Muscle layer of colon (tissue), 2 donors: ENCODE results near the gene FSCN2.
A peak's percentile ranks its signal among the peaks of the same experiment; 100 is the strongest.

Source experiments
- H3K27ac ChIP-seq: one replicate; pipeline ENCODE4 v1.7.0; 2013; ENCODE audit warnings: low read depth, mild to moderate bottlenecking, low read length, moderate library complexity
- H3K27me3 ChIP-seq, 2 donors: one replicate each; pipeline ENCODE4 v1.7.0; 2013; ENCODE audit warnings: low read length in 2 of 2, mild to moderate bottlenecking in 2 of 2; ENCODE audit not compliant: insufficient read depth in 2 of 2, control insufficient read depth in 1 of 2
- H3K36me3 ChIP-seq: one replicate; pipeline ENCODE4 v1.7.0; 2013; ENCODE audit warnings: mild to moderate bottlenecking, low read length; ENCODE audit not compliant: insufficient read depth
- H3K4me1 ChIP-seq: one replicate; pipeline ENCODE4 v1.7.0; 2013; ENCODE audit warnings: mild to moderate bottlenecking, low read length; ENCODE audit not compliant: insufficient read depth
- H3K4me3 ChIP-seq, 2 donors: one replicate each; pipeline ENCODE4 v1.7.0; 2013; ENCODE audit warnings: low read length in 2 of 2, low read depth in 1 of 2, mild to moderate bottlenecking in 1 of 2, moderate library complexity in 1 of 2
- H3K9ac ChIP-seq: one replicate; pipeline ENCODE4 v1.7.0; 2013; ENCODE audit warnings: low read length
- H3K9me3 ChIP-seq: one replicate; pipeline ENCODE4 v1.7.0; 2013; ENCODE audit warnings: mild to moderate bottlenecking, low read length
- donor health status: abdominal sarcoma.
- donor health status: Adenocarcinoma of cecum.

FSCN2 gene

DNA sequence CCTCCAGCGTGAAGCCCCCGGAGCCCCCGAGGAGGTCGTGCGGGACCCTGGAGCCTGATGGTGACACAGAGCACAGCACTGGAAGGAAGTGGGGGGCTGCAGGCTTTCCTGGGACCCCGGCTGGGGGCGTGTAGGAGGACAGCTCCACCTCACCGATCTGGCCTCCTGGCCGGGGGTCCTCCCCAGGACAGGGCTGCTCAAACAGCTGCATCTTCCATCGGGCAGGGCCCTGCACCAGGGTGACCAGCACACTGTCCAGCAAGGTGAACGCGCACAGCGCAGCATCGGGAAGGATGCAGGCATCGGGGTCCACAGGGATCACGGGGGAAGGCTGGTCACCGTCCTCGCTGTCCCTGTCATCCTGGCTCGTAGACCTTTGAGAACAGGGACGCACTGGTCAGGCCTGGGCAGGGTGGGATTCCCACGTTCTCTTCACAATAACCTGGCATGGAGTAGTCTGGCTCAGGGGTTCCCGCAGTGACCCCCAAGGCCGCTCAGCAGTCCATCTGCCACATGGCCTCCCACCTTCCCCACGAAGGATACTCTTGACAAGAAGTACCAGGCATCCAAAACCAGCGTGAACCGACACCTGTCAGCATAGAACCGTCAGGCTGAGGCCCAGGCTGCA is 22.8 kb downstream of the FSCN2 start:
- H3K36me3 ChIP-seq, result peaks cover 27% of the 10 kb centered on the region
- peaks cover 24% of the 10 kb centered on the region for H3K4me1 ChIP-seq
- H3K4me3 ChIP-seq, result peak overlapping the region; percentile 74 to 100
- no peaks in the 10 kb centered on the region for H3K9me3 ChIP-seq
- H3K9ac ChIP-seq, result no peak overlapping the region
- H3K27ac ChIP-seq, result no peak overlapping the region
- H3K27me3 ChIP-seq, result no peaks in the 10 kb centered on the region

DNA sequence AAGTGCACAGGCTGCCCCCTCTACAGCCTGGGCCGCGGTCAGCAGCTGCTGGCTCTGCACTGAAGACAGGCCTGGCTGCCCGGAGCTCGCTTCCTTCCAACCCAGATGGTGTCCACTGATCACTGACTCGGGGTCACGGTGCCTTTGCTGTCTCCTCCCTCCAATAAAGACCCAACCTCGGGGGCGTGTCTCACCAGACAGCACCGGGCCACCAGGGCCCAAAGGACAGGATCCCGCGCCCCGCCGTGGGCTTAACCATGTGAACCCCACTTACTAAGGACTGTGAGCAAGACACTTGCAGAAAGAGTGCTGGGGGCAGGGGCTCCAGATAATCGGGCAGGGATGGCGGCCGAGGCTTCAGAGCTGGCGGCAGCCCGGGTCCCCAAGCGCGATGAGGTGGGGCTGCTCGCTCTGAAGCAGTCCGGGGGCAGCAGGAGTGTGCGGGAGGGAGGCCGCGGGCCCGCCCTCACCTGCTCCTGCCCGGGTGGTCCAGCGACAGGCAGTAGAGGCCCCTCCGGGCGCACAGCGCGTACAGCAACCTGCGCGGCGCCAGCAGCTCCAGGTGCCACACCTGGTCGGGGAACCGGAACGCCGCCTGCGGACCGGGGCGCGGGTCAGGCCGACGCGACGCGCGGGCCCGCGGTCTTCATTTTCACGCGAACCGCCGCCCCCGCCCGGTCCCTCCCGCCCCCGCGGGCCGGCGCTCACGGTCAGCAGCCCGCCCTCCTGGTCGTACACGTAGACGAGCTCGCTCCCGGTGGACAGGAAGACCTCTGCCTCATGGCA is 23.5 kb downstream of the FSCN2 start:
- Histone ChIP-seq H3K4me3 (peak overlapping the region; percentile 74 to 100), H3K36me3 (peaks cover 24% of the 10 kb centered on the region), H3K9ac (no peak overlapping the region), H3K4me1 (peaks cover 24% of the 10 kb centered on the region), H3K27ac (peak overlapping the region; percentile 91), H3K9me3 (no peaks in the 10 kb centered on the region), H3K27me3 (no peaks in the 10 kb centered on the region)

DNA sequence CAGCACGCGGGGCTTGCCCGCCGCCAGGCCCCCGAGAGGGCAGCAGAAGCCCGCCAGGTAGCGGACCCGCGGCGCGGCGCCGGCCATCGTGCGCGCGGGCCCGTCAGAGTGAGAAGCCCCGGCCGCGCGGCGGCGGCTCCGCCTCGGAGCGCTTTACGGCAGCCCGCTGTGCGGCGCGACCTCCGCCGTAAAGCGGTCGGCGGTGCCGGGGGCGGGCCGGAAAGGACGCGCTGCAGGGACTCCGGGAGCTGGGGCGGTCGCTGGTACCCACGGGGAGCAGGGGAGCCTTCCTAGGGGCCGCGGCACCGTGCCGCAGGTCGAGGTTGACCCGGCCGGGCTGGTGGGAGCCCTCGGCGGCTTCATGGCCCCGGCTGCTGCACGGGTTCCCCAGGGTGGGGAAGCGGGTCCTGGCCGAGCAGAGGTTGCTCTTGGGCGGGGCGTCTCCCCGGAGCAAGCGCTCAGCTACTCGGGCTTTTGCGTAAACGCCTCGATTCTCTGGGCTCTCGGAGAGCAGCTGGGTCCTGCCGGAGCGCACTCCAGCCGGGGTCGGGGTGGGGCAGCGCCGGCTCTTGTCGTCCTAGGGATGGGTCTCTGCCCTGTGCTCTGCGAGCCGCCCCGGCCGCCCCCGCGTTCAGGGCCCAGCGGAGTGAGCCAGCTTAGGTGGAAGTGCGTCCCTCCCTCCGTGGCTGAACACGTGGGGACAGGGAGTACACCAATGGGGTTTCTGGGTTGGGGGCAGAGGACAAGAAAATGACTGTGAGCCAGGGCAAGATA is 24.3 kb downstream of the FSCN2 start, which contains the start of gene FAAP100:
Gene FAAP100, minus strand, starts transcription at position 110 of the 774 bp plus-strand sequence. Its CDS starts 23 bp downstream, at position 87.
- H3K27me3 ChIP-seq, result no peaks in the 10 kb centered on the region
- peak within 1 kb of the TSS; percentile 74 to 100 for H3K4me3 ChIP-seq
- no peak within 1 kb of the TSS for H3K9ac ChIP-seq
- peak within 1 kb of the TSS; percentile 91 for H3K27ac ChIP-seq
- peaks cover 24% of the 10 kb centered on the region for H3K4me1 ChIP-seq
- H3K36me3 ChIP-seq, result peaks cover 23% of the 10 kb centered on the region
- H3K9me3 ChIP-seq, result no peaks in the 10 kb centered on the region

DNA sequence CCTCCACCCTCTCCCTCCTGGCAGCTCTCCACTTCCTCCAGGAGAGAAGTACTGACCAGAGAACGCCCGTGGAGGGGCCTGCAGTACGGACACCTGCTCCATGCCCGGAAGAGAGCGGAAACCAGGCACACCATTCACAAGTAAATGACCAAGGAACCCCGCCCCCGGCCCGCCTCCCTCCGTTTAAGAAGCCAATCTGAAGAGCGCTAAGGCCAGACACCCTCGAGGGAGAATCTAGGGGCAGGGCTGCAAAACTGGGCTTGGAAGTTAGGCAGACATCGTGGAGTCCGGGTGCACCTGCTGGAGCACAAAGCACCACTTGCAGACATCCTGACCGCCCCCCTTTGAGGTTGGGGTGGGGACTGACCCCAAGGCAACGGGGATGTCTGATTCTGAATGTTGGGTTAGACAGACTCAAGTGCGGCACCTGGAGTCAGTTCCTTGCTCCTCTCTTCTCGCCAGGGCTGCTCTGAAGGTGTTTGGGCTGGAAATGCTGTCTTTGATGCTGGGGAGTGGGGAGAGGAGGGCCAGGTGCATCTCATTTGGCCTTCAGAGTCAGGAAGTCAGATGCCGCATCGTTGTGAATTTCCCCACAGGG is 24.9 kb downstream of the FSCN2 start:
- Histone ChIP-seq H3K4me3 (peak overlapping the region; percentile 74 to 100), H3K9ac (no peak overlapping the region), H3K36me3 (peaks cover 27% of the 10 kb centered on the region), H3K4me1 (peaks cover 24% of the 10 kb centered on the region), H3K27ac (peak overlapping the region; percentile 91), H3K27me3 (no peaks in the 10 kb centered on the region), H3K9me3 (no peaks in the 10 kb centered on the region)

DNA sequence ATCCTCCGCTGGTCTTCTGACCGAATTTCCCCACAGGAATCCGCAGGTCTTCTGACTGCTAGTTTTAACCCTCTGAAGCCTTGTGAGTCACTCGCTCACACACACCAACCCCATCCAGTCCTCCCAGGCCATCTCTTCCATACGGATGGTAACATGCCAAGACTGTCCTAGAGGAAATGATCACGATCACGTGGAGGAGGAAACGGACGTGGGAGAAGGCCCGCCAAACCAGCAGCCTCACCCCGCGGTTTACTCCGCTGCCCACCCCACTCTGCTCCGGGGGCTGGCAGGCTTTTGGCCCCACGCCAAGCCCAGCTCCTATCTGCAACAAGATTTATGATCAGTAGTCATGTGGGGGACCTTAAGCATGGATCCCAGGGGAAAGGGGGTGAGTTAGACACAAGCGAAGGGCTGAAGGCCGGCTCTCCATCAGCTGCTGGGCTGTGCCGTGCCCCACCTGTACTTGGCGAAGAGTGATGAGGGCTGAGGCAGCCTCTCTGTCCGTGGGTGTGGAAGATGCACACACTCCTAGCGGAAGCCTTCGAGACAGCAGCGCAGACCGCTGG is 25.5 kb downstream of the FSCN2 start:
- Histone ChIP-seq H3K9ac (no peak overlapping the region), H3K27me3 (no peaks in the 10 kb centered on the region), H3K27ac (no peak overlapping the region), H3K4me1 (peaks cover 24% of the 10 kb centered on the region), H3K9me3 (no peaks in the 10 kb centered on the region), H3K4me3 (peak overlapping the region in 1 of 2 donors; percentile 74), H3K36me3 (peaks cover 33% of the 10 kb centered on the region)

DNA sequence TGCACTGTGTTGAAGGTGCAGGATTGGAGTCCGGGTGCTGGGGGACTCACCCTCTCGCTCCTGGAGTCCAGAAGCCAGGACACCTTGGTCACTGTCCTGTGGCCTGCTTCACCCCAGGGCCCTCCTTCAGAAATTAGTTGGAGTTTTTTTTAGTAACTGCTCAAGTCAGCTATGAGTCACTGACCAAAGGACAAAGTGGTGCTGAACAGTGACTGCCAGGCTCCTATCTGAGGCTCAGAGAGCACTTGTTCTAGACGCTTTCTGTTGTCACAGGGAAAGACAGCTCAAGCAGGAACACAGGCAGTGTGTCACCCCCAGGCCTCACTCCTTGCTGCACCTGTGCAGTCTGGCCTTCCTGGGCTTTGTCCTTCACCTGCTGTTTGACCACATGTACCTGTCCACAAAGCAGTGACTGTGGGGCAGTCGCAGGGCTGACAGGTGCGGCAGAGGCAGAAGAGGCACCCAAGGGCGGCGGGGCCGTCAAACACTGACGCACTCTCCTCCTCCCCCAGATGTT is 28.1 kb downstream of the FSCN2 start:
- H3K27ac ChIP-seq, result no peak overlapping the region
- peaks cover 18% of the 10 kb centered on the region for H3K4me1 ChIP-seq
- no peak overlapping the region for H3K4me3 ChIP-seq
- H3K36me3 ChIP-seq, result peaks cover 37% of the 10 kb centered on the region
- H3K9me3 ChIP-seq, result no peaks in the 10 kb centered on the region
- H3K9ac ChIP-seq, result no peak overlapping the region
- no peaks in the 10 kb centered on the region for H3K27me3 ChIP-seq

DNA sequence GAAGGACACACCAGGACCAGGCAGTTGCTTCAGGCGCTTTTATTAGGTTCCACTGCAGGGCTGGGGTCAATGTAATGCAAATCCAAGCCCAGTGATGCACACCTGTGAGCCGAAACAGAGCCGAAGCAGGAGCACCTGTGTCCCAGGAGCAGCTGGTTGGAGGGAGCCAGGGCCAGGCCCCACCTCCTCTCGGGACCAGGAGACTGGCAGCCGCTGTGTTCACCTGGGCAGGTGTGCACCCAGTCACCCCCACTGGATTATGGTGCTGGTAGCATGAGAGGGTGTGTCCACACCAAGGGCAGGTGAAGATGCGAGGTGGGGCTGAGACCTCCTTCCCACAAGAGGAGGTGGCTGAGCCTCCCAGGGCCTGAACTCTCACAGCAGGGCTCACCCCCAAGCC is 28.7 kb downstream of the FSCN2 start:
- no peaks in the 10 kb centered on the region for H3K9me3 ChIP-seq
- H3K27ac ChIP-seq, result no peak overlapping the region
- H3K27me3 ChIP-seq, result no peaks in the 10 kb centered on the region
- peaks cover 41% of the 10 kb centered on the region for H3K36me3 ChIP-seq
- H3K4me1 ChIP-seq, result peaks cover 14% of the 10 kb centered on the region
- no peak overlapping the region for H3K9ac ChIP-seq
- no peak overlapping the region for H3K4me3 ChIP-seq

DNA sequence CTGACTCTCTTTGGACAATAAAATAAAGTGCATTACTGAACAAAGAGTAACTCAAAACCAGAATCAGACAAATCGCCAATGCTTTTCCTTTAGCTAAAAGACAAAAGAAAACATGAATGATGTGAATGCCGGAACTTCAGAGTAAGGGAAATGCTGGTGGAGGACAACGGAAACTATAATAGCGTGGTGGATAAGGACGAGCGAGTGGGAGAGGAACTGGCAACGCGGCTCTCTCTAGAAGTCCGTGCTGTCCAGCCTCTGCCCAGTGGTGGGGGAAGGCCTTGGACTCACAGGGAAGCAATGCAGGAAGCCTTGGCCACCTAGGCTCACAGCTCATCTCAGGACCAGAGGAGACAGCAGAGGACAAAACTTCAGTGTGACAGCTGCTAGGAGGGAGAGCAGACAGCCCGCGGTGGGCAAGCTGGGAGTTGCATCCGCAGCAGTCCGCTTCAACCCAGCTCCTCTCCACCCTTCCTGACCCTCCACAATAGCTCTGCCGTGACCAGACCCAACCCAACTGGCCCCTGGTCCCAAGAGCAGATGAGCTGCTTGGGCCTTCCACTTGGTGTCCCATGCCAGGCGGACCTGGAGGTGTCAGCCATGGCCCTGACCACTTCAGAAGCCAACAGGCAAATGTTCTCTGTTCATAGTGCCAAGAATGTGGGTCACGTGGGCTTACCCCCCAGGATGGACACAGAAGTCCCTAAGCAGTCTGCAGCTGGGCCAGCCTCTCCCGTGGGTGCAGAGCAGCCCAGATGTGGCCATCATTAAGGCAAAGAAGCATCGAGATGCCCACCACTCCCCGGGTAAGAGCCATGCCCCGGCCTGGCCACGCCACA is 29.3 kb downstream of the FSCN2 start:
- Histone ChIP-seq H3K9me3 (no peaks in the 10 kb centered on the region), H3K36me3 (peaks cover 46% of the 10 kb centered on the region), H3K27ac (no peak overlapping the region), H3K4me3 (no peak overlapping the region), H3K4me1 (peaks cover 14% of the 10 kb centered on the region), H3K9ac (no peak overlapping the region), H3K27me3 (no peaks in the 10 kb centered on the region)

DNA sequence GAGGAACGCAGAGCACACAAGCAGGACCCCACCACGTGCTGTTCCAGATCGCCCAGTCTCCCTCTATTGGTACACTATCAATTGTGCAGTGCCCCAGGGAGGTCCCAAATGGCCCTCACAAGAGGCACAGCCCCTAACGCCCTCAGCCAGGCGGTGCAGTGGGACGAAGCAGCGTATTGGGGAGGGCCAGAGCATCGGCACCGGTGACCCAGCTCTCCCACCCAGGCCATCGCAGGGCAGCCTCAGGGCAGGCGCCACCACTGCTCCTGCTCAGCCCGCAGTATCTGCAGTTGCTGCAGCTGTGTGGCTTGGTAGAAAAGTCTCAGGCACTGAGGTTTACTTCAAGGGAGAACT is 29.9 kb downstream of the FSCN2 start:
- Histone ChIP-seq H3K9ac (no peak overlapping the region), H3K4me1 (peaks cover 11% of the 10 kb centered on the region), H3K36me3 (peaks cover 50% of the 10 kb centered on the region), H3K4me3 (no peak overlapping the region), H3K27me3 (no peaks in the 10 kb centered on the region), H3K27ac (no peak overlapping the region), H3K9me3 (no peaks in the 10 kb centered on the region)
